COR-L47 (cell line): ENCODE data around the gene MAP2K2.
"Not testable (repeated sequence)": the region's sequence is repeated elsewhere in the genome, so short reads cannot be mapped to it uniquely, and the experiment has no call there.

Source experiments
- DNase-seq: peaks from one replicate; lab custom pipeline; 2025; lab: John Stamatoyannopoulos, UW

The MAP2K2 gene

DNA sequence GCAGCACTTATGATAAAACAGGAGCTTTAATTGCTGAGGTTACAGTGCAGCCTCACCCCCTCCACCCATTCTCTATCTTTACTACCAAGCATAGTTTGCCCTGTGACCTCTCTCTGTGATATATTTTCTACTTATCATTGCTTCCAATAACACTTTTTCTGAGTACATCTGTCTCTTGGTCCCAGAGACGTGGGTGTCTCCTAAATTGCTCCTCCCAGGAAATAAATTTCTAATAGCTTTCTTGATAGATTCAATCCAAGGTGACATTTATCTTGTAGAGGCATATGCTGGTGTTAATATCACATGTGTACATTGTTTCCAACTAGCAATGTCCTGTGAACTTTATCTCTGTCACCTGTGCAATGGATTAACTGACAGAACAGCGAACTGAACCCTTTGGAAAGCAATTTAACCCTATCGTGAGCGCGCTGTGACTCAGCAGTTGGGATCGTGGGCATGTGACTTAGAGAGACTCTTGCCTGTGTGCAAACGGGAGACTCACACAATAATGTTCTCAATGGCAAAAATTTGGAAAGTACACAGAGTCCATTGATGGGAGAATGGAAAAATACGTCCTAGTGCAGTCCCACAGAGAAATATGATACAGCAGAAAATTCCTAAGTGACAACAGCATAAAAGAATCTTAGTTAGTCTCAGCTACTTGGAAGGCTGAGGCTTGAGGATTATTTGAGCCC is 7.0 kb upstream of the MAP2K2 start:
- no peak for DNase-seq

- DNase-seq: not testable (repeated sequence)
Observed at GRCh38 chr19:4129050-4129449, 5.1 kb upstream of the MAP2K2 start.

GRCh38 chr19:4127322-4127721 is 3.4 kb upstream of the MAP2K2 start:
- not testable (repeated sequence) for DNase-seq

DNA sequence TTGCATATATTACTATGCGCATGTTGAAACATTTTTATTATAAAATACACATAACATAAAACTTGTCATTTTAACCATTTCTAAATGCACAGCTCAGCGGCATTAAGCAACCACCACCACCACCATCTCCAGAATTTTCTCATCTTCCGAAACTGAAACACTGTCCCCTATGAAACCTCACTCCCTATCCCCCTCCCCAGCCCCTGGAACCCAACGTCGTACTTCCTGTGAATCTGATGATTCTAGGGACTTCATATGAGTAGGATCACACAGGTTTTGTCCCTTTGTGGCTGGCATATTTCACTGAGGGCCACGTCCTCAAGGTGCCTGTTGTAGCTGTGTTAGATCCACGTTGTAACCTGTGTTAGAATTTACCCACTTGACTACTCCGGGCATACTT is 716 bp upstream of the MAP2K2 start:
- no peak for DNase-seq

DNA sequence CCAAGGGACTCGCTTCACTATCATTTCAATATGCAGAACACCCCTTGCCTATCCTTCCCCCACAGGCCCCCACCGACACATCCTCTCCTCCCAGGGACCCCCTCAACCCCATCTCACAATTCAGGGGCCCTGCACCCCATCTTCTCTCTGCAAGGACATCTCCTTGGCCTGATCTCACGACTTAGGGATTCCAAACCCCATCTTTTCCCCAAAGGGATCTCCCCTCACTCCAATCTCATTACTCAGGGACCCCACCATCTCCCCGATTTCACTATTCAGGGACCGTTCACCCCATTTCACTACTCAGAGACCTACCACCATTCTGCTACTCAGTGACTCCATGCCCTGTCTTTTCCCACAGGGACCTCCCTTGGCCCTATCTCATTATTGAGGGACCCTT is 1.4 kb downstream of the MAP2K2 start:
- no peak for DNase-seq

GRCh38 chr19:4121815-4122214 is 2.1 kb downstream of the MAP2K2 start:
- DNase-seq: no peak

GRCh38 chr19:4121273-4121612 is 2.7 kb downstream of the MAP2K2 start:
- no peak for DNase-seq

DNA sequence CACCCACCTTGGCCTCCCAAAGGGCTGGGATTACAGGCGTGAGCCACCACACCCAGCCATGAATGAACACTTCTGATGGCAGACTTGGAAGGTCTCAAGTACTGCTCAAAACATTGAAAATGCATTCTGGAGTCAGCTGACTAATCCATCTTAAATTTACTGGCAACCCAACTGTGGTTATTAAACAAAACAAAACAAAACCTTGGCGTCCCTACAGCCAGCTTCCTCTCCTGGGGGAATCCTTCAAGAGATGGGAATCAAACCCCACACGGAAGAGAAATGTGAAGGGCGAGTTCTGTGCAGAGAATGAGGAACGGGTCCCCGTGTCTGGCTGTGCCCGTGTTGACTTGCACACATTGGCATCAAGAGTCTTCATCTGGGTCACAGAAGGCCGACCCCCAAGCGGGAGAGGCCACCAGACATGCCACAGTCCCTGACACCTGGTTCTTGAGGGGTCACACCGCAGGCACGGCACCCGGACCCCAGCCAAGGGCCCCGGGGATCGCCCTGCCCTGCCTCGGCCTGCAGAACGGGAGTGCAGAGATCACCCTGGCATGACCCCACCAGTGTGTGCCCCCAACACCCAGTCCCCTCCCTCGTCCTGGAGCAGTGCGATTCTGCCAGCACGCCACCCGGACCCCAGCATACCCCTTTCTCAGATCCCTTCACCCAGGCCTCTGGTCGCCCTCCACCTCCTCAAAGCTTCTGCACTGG is 3.2 kb downstream of the MAP2K2 start:
- no peak for DNase-seq

DNA sequence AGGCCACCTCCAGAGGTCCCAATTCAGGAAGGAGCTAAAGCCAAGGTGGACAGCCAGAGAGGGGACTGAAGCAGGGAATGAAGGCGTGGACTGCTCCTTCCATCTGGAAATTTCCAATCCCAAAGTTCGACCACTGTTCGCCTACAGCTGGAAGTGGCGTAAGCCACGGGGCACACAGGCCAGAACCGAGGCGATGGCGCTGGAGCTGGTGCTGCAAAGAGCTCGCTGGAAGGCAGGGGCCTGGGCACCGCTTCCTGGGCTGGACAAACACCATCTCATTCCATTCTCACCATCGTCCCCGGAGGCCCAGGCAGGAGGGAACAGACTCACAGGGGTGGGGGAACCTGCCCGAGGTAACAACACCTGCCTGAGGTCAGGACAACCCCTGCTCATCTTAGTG is 4.2 kb downstream of the MAP2K2 start:
- DNase-seq: no peak

- DNase-seq: no peak
Observed at GRCh38 chr19:4115818-4116385, 8.0 kb downstream of the MAP2K2 start.

GRCh38 chr19:4115050-4115817 is 8.7 kb downstream of the MAP2K2 start:
- DNase-seq: no peak

- DNase-seq: no peak
Observed at GRCh38 chr19:4114181-4114580, 9.7 kb downstream of the MAP2K2 start.

- no peak for DNase-seq
Observed at GRCh38 chr19:4113398-4114088, 10.4 kb downstream of the MAP2K2 start.

DNA sequence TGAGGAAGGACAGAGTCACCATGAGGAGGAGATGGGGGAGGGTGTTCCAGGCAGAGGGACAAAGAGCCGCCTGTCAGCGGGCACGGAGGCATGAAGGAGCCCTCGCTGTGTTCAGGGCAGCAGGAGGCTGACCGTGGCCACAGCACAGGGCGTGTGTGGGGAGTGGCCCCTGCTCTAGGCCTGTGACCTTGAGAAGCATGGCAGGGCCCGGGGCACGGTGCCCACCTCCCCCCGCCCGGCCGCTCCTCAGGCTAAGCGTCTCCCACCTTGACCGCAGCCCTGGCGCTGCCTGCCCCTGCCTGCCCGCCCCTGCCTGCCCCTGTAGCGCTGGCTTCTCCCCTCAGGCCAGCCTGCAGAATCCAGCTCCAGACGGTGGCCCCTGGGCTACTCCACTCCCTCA is 11.6 kb downstream of the MAP2K2 start:
- no peak for DNase-seq

- no peak for DNase-seq
Observed at GRCh38 chr19:4109626-4109945, 14.3 kb downstream of the MAP2K2 start.

DNA sequence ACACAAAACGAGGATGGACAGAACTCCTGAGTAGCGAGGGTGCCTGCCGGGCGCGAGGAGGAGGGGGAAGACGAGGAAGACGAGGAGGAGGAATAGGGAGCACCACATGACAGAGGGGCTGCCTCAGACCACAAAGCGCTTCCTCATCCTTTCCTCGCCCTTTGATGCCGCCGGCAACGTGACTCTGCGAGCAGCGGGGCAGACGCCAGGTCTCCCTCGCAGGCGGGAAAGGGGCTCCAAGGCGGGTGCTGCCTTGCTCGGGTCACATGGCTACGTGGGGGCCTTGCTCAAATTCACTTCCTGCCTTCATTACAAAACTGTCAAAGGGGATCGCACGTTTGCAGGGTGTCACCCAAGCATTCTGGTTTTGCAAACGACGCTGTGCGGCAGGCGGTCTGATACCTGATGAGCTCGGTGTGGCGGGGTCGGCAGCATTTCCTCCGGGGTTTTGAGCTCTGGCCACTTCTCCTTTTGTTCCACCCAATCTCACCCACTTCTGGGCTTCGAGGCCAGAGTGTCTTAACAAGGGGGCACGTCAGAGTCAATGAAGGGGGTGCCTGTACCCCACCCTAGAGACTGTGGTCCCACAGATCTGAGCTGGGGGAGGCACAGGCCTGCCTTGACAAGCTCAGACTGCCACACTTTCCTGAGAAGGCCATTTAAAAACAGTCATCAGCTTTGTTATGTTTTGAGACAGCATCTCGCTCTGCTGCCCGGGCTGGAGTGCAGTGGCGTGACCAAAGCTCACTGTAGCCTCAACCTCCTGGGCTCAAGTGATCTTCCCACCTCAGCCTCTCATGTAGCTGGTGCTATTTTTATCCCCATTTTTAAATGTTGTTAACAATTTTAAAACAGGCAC is 14.9 kb downstream of the MAP2K2 start:
- no peak for DNase-seq

GRCh38 chr19:4103080-4103433 is 20.9 kb downstream of the MAP2K2 start:
- no peak for DNase-seq

DNA sequence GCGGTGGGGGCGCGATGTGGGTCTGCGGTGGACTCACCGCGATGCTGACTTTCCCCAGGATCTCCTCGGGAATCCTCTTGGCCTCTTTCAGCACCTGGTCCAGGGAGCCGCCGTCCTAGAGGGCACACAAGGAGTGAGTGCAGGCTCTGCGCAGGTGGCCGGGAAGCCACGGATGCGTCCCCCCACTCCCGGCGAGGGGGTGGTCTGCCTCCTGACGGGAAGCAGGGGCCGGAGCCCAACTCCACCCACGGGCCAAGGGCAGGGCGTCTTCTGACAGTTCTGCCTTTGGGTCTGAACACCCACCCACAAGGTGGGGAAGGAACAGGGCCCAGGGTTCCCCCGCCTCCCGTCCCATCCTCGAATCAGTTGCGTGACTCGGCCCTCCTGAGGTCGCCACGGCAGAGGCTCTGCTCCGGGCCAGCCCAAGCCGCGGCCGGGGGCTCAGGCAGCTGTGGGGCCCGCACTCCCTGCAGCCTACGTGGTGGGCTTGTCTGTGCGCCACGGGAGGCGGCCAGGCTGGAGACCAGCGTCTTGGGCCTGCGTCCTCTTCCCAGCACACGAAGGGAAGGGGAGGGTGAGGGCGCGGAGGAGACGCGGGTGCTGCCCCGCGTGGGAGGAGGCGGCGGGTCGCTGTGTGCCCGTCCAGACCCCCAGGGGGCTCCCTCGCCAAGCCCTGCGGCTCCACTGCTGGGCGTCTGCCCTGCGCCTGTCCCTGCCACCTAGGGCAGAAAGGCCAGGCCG is 21.4 kb downstream of the MAP2K2 start:
- DNase-seq: no peak

DNA sequence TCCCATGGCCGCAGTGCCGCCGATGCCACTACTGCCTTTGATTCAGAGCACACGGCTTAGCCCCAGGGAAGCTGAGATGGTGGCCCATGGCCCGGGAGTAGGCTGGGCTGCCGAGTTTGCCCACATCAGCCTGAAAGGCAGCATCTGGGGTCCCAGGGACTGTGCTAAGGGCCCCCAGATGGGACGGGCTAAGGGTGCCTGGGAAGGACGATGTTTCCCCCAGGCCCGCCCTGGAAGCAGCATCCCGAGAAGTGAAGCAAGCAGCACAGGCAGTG is 22.5 kb downstream of the MAP2K2 start:
- DNase-seq: no peak

DNA sequence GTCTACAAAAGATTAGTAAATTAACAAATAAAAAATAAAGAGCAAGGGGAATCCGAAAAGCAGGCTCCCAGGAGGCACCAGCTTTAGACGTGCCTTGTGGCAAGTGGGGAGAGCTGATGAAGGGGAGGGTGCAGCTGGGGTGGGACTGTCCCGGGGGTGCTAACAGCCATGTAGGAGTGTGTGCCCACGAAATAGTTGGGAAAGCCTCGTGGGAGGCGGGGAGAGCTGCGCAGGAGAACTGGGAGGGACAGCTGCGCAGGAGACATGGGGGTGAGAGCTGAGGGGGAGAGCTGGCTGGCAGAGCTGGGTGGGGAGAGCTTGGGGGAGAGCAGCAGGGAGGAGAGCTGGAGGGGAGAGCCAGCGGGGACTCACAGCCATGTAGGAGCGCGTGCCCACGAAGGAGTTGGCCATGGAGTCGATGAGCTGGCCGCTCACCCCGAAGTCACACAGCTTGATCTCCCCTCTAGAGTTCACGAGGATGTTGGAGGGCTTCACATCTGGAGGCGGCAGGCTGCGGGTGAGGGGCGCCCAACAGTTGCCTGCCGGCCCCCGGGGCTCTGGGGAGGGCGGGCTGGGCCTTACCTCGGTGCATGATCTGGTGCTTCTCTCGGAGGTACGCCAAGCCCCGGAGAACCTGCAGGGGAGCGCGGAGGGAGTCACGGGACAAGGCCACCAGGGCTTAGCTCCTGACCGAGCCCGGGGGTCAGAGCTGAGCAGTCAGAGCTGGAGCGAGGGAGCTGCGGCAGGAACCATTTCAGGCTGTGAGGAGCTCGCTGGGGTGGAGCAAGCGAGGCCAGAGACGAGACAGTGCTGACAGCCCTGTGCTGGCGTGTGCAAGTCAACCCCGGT is 23.1 kb downstream of the MAP2K2 start:
- no peak for DNase-seq
